ENCODE results near the gene BMPR1A.

BMPR1A gene

GRCh38 chr10:86962136-86962980, 205.9 kb downstream of the BMPR1A start:
- no peak for TF ChIP-seq POLR2AphosphoS5 (IDR thresholded peaks at IDR 0.05; ENCODE audit: low read depth, low read length)
- no peak for TF ChIP-seq FOXP2 (optimal IDR thresholded peaks at IDR 0.05; ENCODE audit: borderline replicate concordance, extremely low read depth, extremely low read length, insufficient read depth)
- TF ChIP-seq SIN3A (IDR thresholded peaks at IDR 0.05; ENCODE audit: borderline replicate concordance, insufficient read depth, low read length) = no peak
- no peak for TF ChIP-seq TAF1 (IDR thresholded peaks at IDR 0.05; ENCODE audit: borderline replicate concordance, insufficient read depth, low read length)
- TF ChIP-seq REST (IDR thresholded peaks at IDR 0.05; ENCODE audit: insufficient read depth in 1 of 2, low read depth in 2 of 2, low read length in 2 of 2) = no peak

- no peak for TF ChIP-seq POLR2AphosphoS5 (IDR thresholded peaks at IDR 0.05; ENCODE audit: low read depth, low read length)
- no peak for TF ChIP-seq REST (IDR thresholded peaks at IDR 0.05; ENCODE audit: insufficient read depth in 1 of 2, low read depth in 2 of 2, low read length in 2 of 2)
Measured at GRCh38 chr10:86962981-86963310, 206.5 kb downstream of the BMPR1A start.

- TF ChIP-seq SIN3A (IDR thresholded peaks at IDR 0.05; ENCODE audit: borderline replicate concordance, insufficient read depth, low read length) (no peak), POLR2AphosphoS5 (IDR thresholded peaks at IDR 0.05; ENCODE audit: low read depth, low read length) (no peak), REST (IDR thresholded peaks at IDR 0.05; ENCODE audit: insufficient read depth in 1 of 2, low read depth in 2 of 2, low read length in 2 of 2) (no peak), TAF1 (IDR thresholded peaks at IDR 0.05; ENCODE audit: borderline replicate concordance, insufficient read depth, low read length) (no peak), FOXP2 (optimal IDR thresholded peaks at IDR 0.05; ENCODE audit: borderline replicate concordance, extremely low read depth, extremely low read length, insufficient read depth) (no peak)
Measured at GRCh38 chr10:86963341-86963919, 207.0 kb downstream of the BMPR1A start.

GRCh38 chr10:86964061-86964846, 207.8 kb downstream of the BMPR1A start:
- no peak for TF ChIP-seq SIN3A (IDR thresholded peaks at IDR 0.05; ENCODE audit: borderline replicate concordance, insufficient read depth, low read length)
- no peak for TF ChIP-seq REST (IDR thresholded peaks at IDR 0.05; ENCODE audit: insufficient read depth in 1 of 2, low read depth in 2 of 2, low read length in 2 of 2)
- no peak for TF ChIP-seq POLR2AphosphoS5 (IDR thresholded peaks at IDR 0.05; ENCODE audit: low read depth, low read length)
- TF ChIP-seq TAF1 (IDR thresholded peaks at IDR 0.05; ENCODE audit: borderline replicate concordance, insufficient read depth, low read length) = no peak
- TF ChIP-seq FOXP2 (optimal IDR thresholded peaks at IDR 0.05; ENCODE audit: borderline replicate concordance, extremely low read depth, extremely low read length, insufficient read depth) = no peak
